ENCODE results near the gene TAF11L14.
"Not testable (repeated sequence)": the region's sequence is repeated elsewhere in the genome, so short reads cannot be mapped to it uniquely, and the experiment has no call there.

Gene TAF11L14

GRCh38 chr5:17634160-17634559 is at the start of gene TAF11L14:
TSS of gene TAF11L14 (plus strand) at chr5:17634460.
- DNase-seq (ENCODE audit: low read depth in 2 of 2), result no peak

DNA sequence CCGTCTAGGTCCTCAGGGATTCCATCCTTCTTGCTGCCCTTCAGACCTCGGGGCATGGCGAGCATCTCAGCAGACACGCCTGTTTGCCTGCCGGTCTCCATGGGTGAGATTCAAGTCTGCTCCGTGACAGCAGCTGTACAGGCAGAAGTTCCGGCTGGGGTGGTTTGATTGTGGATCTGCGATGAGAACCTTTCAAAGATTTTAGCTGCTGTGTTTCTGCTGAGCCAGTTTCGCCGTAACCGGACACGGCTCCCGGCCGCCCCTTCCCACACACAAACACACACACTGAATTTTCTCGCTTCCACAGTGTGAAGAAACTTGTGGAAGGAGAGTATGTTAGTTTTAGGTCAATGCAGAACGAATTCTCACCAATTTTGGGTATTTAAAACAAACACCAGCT is 48.6 kb upstream of the TAF11L14 start, which contains the start of gene TAF11L7:
Gene TAF11L7, minus strand, starts transcription at position 101 of the 400 bp plus-strand sequence.
- not testable (repeated sequence) for DNase-seq (ENCODE audit: low read depth in 2 of 2)

DNA sequence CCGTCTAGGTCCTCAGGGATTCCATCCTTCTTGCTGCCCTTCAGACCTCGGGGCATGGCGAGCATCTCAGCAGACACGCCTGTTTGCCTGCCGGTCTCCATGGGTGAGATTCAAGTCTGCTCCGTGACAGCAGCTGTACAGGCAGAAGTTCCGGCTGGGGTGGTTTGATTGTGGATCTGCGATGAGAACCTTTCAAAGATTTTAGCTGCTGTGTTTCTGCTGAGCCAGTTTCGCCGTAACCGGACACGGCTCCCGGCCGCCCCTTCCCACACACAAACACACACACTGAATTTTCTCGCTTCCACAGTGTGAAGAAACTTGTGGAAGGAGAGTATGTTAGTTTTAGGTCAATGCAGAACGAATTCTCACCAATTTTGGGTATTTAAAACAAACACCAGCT is 43.4 kb upstream of the TAF11L14 start, which contains the start of gene TAF11L8:
Gene TAF11L8, minus strand, starts transcription at position 101 of the 400 bp plus-strand sequence.
- not testable (repeated sequence) for DNase-seq (ENCODE audit: low read depth in 2 of 2)

- not testable (repeated sequence) for DNase-seq (ENCODE audit: low read depth in 2 of 2)
Measured at GRCh38 chr5:17594255-17594654, 40.0 kb upstream of the TAF11L14 start, which contains the start of gene TAF11L9. TSS of gene TAF11L9 (minus strand) at chr5:17594394.

GRCh38 chr5:17597728-17598127 is 36.5 kb upstream of the TAF11L14 start, which contains the start of gene TAF11L10:
TSS of gene TAF11L10 (minus strand) at chr5:17597828.
- DNase-seq (ENCODE audit: low read depth in 2 of 2), result not testable (repeated sequence)

DNA sequence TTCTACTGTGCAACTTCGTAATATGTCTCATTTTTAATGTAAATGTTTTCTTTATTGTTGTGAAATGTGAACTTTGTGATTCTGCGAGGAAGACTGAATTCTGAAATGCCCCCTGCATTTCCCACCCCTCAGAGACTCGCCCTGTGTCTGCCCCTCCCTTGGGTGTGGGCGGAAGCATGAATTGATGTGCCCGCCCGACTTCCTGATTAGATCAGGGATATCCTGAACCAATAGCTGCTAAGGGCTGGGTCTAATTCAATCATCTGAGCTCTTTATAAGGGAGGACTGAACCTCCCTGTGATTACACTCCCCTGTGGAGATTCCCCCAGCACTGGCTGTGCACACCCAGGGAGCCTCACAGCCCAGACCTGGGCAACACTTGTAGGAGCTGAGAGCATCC is 30.4 kb upstream of the TAF11L14 start, which contains the start of gene TAF11L11:
Gene TAF11L11, plus strand, starts transcription at position 304 of the 400 bp plus-strand sequence.
- not testable (repeated sequence) for DNase-seq (ENCODE audit: low read depth in 2 of 2)

- DNase-seq (ENCODE audit: low read depth in 2 of 2), result no peak
Measured at GRCh38 chr5:17604951-17605350, 29.3 kb upstream of the TAF11L14 start.

GRCh38 chr5:17607461-17607860 is 26.8 kb upstream of the TAF11L14 start:
- not testable (repeated sequence) for DNase-seq (ENCODE audit: low read depth in 2 of 2)

GRCh38 chr5:17610092-17610491 is 24.2 kb upstream of the TAF11L14 start, which contains the start of gene TAF11L12:
TSS of gene TAF11L12 (plus strand) at chr5:17610392.
- DNase-seq (ENCODE audit: low read depth in 2 of 2), result not testable (repeated sequence)

GRCh38 chr5:17614872-17615605 is 19.2 kb upstream of the TAF11L14 start:
- DNase-seq (ENCODE audit: low read depth in 2 of 2), result no peak

- no peak for DNase-seq (ENCODE audit: low read depth in 2 of 2)
Measured at GRCh38 chr5:17619354-17619753, 14.9 kb upstream of the TAF11L14 start.

DNA sequence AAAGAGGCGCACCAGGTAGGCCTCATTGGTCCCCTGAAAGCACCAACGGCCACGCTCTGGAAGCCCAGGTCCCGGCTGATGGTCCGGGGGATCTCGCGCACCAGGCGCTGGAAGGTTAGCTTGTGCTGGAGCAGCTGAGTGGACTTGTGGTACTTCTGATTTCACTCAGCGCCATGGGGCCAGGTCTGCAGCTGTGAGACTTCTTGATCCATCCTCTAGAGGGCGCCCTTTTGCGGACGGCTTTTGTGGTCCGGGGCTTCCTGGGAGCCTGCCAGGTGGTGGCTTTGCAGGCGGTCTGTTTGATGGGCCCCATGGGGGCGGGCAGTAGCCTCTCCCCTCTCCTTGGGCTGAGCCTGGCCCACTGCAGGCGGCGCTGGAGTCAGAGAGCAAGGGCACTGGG is 13.6 kb upstream of the TAF11L14 start:
- no peak for DNase-seq (ENCODE audit: low read depth in 2 of 2)

DNA sequence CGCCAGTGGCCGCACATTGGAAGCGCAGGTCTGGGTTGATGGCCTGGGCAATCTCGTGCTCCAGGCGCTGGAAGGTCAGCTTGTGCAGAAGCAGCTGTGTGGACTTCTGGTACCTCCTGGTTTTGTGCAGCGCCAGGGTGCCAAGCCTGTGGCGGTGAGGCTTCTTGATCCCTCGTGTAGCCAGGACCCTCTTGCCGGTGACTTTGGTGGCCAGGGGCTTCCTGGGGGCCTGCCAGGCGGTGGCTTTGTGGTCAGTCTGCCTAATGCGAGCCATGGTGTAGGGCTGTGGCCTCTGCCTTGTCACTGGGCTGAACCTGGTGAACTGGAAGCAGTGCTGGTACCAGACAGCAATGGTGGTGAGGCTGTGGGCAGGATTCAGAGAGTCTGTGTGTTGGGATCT is 8.6 kb upstream of the TAF11L14 start:
- no peak for DNase-seq (ENCODE audit: low read depth in 2 of 2)

- DNase-seq (ENCODE audit: low read depth in 2 of 2), result not testable (repeated sequence)
Measured at GRCh38 chr5:17631788-17632187, 2.5 kb upstream of the TAF11L14 start, which contains the start of gene TAF11L13. TSS of gene TAF11L13 (plus strand) at chr5:17632088.

GRCh38 chr5:17649232-17649631 is 15.0 kb downstream of the TAF11L14 start:
- not testable (repeated sequence) for DNase-seq (ENCODE audit: low read depth in 2 of 2)

GRCh38 chr5:17655201-17655759 is 21.0 kb downstream of the TAF11L14 start:
- not testable (repeated sequence) for DNase-seq (ENCODE audit: low read depth in 2 of 2)

DNA sequence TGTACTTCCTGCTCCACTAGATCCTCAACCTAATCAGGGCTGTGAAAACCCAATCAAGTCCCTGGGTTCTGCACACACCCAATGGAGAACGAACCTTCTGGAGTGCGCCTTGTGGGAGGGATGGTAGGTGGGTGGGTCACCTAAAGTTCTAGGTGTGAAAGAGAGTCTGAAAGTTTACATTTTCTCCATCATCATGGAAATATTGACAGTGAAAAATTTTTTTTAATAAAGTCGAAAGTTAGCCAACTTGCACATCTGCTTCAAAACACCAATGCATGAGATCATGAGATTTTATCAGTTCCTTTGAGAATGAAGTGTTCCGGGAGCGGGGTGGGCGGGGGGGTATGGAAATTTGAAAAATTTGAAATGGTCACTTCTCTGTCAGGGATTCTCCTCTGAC is 21.7 kb downstream of the TAF11L14 start:
- no peak for DNase-seq (ENCODE audit: low read depth in 2 of 2)

- no peak for DNase-seq (ENCODE audit: low read depth in 2 of 2)
Measured at GRCh38 chr5:17663182-17663581, 28.9 kb downstream of the TAF11L14 start.

- no peak for DNase-seq (ENCODE audit: low read depth in 2 of 2)
Measured at GRCh38 chr5:17665836-17666235, 31.6 kb downstream of the TAF11L14 start.

- DNase-seq (ENCODE audit: low read depth in 2 of 2), result no peak
Measured at GRCh38 chr5:17666726-17667235, 32.5 kb downstream of the TAF11L14 start.

DNA sequence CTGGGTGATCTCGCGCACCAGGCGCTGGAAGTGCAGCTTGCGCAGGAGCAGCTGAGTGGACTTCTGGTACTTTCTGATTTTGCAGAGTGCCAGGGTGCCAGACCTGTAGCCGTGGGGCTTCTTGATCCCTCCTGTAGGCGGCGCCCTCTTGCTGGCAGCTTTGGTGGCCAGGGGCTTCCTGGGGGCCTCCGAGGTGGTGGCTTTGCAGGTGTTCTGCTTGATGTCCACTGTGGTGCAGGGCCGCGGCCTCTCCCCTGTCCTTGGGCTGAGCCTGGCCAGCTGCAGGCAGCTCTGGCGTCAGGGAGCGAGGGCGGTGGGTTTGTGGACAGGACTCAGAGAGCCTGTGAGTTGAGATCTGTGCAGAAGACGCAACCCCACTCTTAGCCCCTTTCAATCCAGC is 36.1 kb downstream of the TAF11L14 start:
- DNase-seq (ENCODE audit: low read depth in 2 of 2), result no peak

- DNase-seq (ENCODE audit: low read depth in 2 of 2), result no peak
Measured at GRCh38 chr5:17678751-17679324, 44.6 kb downstream of the TAF11L14 start.

Data from fibroblast of skin of left biceps (primary cell).